PFSK-1 (cell line): ENCODE measurements around the gene SHOX.

Experiments
- REST ChIP-seq, 2 experiments: IDR thresholded peaks; 2 replicates each; pipeline versions ENCODE4 v1.6.1 to v1.8.0; 2011 to 2012; ENCODE audit warnings: low read depth in 2 of 2, low read length in 2 of 2, control low read depth in 1 of 2, inconsistent platforms in 1 of 2, mild to moderate bottlenecking in 1 of 2, moderate library complexity in 1 of 2; ENCODE audit not compliant: insufficient read depth in 1 of 2
- SIN3A ChIP-seq: IDR thresholded peaks from 2 replicates; pipeline ENCODE4 v1.6.1; 2012; ENCODE audit warnings: mild to moderate bottlenecking, low read length, moderate library complexity, borderline replicate concordance; ENCODE audit not compliant: insufficient read depth
- TAF1 ChIP-seq: IDR thresholded peaks from 2 replicates; pipeline ENCODE4 v1.6.1; 2012; ENCODE audit warnings: low read length, control low read depth, borderline replicate concordance; ENCODE audit not compliant: insufficient read depth

GRCh38 chrX:675955-676295 is 45.3 kb downstream of the SHOX start:
- no peak for TF ChIP-seq TAF1
- no peak for TF ChIP-seq SIN3A
- TF ChIP-seq REST (IDR thresholded peaks at IDR 0.05; ENCODE audit: insufficient read depth in 1 of 2, low read depth in 2 of 2, low read length in 2 of 2): no peak
